CD4-positive, alpha-beta T cell treated with Interferon alpha-2 for 1 hour (primary cell): ENCODE results near the gene EMCN.
"Not testable (repeated sequence)": the region's sequence is repeated elsewhere in the genome, so short reads cannot be mapped to it uniquely, and the experiment has no call there.

Experiments
- DNase-seq, 2 donors: peaks; one replicate each; pipeline ENCODE4 v3.0.0-alpha.2; 2020 to 2022

Gene EMCN

DNA sequence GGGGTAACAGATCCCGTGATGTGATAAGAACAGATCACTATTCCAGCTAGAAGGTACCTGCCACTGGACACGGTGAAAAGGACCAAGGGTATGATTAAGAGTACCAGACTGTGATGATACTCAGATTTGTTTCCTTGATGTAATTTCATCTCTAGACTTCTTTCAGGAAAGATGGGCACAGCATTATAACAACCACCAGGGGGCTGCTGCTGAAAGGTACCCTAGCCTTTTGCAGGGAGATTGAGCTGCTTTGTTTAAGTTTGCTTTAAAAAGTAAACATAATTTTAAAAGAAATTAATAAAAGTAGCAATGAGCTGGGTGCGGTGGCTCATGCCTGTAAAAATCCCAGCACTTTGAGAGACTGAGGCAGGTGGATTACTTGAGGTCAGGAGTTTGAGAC, 145.4 kb downstream of the EMCN start:
- DNase-seq = peak in 1 of 2 donors; percentile 7

DNA sequence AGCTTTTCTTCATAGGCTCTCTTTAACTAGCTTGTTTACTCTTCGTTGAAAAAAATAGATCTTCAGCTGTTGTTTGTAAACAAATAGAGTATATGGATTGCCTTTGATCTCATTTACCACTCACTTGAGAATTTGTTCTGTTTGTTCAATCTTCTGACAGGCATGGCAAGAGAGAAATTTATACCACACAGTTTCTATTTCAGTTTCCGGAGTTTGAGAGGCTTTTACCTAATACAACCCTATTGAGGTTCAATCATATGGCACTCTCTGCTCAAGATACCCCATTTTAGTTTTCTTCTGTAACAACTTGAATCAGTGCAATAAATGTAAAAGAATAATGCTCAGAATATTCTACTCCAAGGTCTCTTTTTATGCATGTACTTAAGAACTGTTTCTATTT, 148.0 kb downstream of the EMCN start:
- no peak for DNase-seq

DNA sequence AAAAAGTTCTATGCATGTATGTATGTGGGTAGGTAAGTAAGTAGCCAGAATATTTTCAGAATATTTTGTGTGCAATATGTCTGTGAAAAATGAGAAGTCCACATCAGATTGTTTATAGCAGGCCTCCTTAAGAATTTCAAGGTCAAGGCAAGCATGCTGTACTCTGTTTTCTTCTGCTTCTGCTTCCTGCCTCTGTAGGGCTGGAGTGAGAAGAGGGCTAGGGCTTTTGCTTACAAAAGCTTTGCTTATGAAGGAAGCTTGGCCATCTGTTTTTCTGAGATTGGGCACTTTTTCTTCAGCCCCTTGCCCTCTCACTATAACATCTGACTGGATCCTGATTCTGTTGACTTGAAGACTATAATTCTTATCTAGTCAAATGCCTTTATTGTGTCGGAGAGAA, 150.4 kb downstream of the EMCN start:
- DNase-seq = no peak

DNA sequence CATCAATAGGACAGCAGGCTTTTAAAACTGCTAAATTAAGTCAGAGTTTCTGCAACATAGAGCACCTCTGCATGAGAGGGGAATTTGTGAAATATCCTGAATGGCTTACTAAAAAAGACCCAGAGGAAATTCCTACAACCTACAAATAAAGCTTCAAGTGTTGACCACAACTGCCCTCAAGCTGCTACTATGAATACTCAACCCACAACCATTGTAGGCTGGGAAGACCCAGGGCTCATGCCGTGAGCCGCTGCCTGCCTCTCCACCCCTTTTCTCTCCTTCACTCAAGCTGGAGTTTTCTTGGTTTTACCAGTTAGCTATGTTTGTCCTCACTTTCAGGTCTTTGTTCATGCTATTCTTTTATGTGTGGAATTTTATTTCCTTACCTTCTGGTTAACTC, 151.6 kb downstream of the EMCN start:
- DNase-seq = no peak

DNA sequence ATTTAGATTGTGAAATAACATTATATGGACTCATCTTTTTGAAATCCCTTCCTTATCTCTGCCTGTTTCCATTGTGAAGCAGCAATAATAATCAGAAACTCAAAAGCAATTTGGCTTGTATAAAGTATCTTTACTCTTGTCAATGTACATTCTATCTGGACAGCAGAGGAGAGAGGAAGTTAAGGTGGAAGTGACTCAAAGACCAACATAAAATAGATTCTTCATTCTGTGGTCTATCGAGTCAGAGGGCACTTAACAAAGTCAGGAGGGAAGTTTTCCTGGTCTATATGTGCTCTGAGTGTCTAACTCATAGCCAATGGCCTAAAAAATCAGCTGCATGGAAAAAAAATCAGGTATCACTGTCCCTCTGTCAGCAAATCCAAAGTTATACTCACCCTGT, 155.5 kb downstream of the EMCN start:
- DNase-seq = no peak

DNA sequence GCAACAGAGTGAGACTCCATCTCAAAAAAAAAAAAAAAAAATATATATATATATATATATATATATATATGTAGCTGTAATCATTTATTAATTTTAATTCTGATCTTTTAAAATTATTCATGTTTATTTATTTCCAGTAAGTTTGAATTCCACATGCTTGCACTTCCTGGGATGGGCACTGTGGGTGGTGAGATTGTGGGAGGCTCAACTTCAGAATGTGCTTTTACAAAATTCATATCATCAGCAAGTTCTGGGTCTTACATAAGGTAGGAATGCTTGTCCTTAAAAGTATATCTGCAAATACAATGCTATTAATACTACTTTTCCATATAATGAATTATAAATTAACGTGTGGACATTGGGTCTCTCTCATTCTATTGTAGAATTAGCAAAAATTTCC, 156.5 kb downstream of the EMCN start:
- no peak for DNase-seq

DNA sequence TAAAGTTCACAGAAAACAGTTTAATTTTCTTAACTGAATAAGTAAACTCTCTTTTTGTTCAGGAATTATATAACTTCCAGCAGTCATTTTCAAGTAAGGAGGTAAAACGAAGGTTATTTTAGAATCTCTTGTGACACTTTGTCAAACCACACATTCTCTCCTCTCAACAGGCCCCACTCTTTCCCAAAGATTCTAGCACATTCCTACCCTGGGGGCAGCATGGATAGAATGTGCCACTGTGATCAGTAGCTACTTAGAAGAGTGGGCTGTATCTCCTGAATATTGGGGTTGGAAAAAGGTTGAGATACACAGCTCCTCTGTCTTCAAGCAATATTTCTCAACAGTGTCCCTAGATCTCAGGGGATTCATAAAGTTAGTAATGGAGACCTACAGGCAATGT, 157.6 kb downstream of the EMCN start:
- no peak for DNase-seq

DNA sequence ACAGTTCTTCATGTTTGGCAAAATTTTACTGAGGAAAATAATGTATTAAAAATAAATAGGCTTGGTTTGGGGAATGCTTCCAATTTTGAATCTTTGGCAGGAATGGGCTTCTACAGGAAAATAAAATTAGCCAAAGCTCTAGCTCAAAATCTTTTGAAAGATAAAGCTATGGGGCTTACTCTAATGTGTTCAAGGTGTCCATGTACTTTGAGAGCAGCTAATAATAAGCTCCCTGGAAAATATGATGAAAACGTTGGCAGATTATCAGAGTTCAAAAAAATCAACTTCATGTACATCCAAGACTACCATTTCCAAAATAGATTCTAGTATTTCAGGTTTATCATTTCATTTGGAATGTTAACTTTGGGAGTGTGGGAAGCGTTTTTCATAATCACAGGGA, 158.4 kb downstream of the EMCN start:
- no peak for DNase-seq

DNA sequence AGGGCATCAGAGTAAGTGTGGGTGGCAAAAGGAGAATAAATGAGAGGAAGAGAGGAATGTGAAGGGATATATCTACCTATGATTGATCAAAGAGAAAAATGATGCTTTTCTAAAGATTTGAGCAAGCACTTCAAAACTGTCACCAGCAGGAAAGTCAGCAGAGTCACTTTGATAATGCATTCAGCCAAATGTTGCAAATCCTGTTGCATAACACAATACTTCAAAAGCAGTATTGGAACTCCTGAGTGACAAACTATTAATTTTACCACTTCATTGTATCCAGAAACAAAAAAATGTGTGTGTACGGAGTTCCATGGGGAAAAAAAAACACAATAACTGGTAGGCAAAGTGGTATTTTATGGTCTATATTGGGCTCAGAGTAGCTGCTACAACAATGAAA, 160.3 kb downstream of the EMCN start:
- DNase-seq = no peak

DNA sequence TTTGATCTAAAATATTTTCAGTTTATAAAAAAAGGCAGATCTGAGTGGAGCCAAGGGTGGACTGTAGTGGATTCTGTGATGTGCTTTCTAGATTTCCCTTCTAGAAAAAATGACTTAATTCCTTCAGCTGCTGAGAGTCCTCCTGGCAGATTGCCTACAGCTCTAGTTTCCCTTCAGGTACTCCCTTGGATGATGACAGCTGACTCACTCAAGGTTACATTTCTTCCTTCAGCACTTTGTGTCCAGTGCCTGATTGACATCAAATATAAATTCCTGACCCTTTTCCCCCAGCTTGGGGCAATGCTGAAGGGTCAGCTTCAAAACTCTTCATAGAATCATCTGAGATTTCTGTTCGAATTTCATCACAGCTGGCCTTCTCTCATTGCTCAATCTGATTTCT, 161.7 kb downstream of the EMCN start:
- no peak for DNase-seq

DNA sequence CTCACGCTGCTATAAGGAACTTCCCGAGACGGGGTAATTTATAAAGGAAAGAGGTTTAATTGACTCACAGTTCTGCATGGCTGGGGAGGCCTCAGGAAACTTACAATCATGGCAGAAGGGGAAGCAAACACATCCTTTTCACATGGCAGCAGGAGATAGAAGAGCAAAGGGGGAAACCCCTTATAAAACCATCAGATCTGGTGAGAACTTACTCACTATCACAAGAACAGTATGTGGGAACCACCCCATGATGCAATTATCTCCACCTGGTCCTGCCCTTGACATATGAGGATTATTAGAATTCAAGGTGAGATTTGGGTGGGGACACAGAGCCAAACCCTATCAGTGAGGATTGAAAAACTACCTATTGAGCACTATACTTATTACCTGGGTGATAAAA, 165.5 kb downstream of the EMCN start:
- not testable (repeated sequence) for DNase-seq

DNA sequence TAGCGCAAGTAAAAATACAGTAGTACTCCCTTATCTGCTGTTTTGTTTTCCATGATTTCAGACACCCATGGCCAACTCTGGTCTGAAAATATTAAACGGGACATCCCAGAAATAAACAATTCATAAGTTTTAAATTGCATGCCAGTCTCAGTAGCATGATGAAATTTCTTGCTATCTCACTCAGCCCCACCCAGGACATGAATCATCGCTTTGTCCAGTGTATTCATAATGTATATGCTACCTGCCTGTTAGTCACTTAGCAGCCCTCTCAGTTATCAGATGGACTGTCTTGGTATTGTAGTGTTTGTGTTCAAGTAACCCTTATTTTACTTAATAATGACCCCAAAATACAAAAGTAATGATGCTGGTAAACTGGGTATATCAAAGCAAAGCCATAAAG, 169.3 kb downstream of the EMCN start:
- no peak for DNase-seq

DNA sequence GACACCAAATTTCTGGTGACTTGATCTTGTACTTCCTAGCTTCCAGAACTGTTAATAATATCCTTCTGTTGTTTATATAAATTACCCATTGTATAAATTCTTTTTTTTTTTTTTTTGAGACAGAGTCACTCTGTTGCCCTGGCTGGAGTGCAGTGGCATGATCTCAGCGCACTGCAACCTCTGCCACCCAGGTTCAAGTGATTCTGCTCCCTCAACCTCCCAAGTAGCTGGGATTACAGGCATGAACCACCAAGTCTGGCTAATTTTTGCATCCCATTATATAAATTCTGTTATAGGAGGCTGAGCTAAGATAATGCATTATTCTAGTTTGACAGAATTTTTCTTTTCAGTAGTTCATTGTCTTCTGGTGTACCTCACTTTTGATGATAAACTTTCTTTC, 170.6 kb downstream of the EMCN start:
- DNase-seq = no peak

DNA sequence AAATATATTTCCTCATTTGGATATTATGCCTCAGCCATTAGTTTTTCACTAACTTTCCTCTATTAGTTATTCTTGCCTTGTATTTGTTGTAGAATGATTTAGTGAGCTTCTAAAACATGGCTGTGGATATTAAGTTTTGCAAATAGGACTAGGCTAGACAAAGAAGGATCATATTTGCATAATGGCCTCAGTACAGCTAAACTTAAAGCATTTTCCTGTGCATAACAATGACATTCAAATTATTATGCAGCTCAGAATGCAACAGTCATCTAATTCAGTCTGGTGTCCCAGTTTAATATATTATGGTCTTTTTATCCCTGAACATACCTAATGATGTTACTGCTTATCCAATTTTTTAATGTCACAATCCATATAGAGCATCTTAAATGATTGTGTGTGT, 172.2 kb downstream of the EMCN start:
- DNase-seq = no peak
